CD4-positive, alpha-beta T cell (primary cell): ENCODE measurements around the gene PCDH9. TPM values are rescaled to one million over a fixed set of nuclear protein-coding genes. Genes with fewer than 3 reads are reported as not detected.

ENCODE experiments used
- ATAC-seq: fragments of 200-7000 bp; cut with Tn5 transposase; one replicate; pipeline ENCODE4 v1.10.0; 2022; ENCODE audit warnings: mild to moderate bottlenecking; ENCODE audit not compliant: poor library complexity
- CTCF ChIA-PET: fragments of 350-600 bp; sonication (Branson Sonifier 250); formaldehyde crosslinking; loops from one replicate; lab custom pipeline; 2021; ENCODE audit warnings: antibody characterized with exemption, inconsistent platforms; lab: Charles Lee
- POLR2A ChIA-PET: fragments of 350-600 bp; sonication (Branson Sonifier 250); formaldehyde crosslinking; loops from one replicate; lab custom pipeline; 2021; ENCODE audit warnings: antibody characterized with exemption, inconsistent platforms; lab: Charles Lee
- DNase-seq, 14 experiments: peaks; one replicate each; pipeline ENCODE4 v3.0.0-alpha.2; 2013 to 2020; ENCODE audit warnings: mixed read lengths in 2 of 14
- H3K27ac ChIP-seq, 2 donors: one replicate each; pipeline versions ENCODE4 v1.5.1 to v1.7.0; 2013; ENCODE audit warnings: low read length in 2 of 2, low read depth in 1 of 2, mild to moderate bottlenecking in 1 of 2
- H3K27me3 ChIP-seq, 2 experiments: 1 replicate in 1 of 2; 2 replicates in 1 of 2; pipeline versions ENCODE4 v1.6.1 to v1.7.0; 2013; ENCODE audit warnings: low read length in 2 of 2, control low read depth in 1 of 2, mild to moderate bottlenecking in 1 of 2, moderate library complexity in 1 of 2; ENCODE audit not compliant: insufficient read depth in 2 of 2, control insufficient read depth in 1 of 2
- H3K36me3 ChIP-seq: one replicate; pipeline ENCODE4 v1.6.1; 2013; ENCODE audit warnings: low read length, control low read depth; ENCODE audit not compliant: insufficient read depth
- H3K4me1 ChIP-seq: one replicate; pipeline ENCODE4 v1.6.1; 2013; ENCODE audit warnings: low read length, control low read depth; ENCODE audit not compliant: insufficient read depth
- H3K4me3 ChIP-seq: one replicate; pipeline ENCODE4 v1.5.1; 2013; ENCODE audit warnings: mild to moderate bottlenecking, low read length, moderate library complexity
- H3K9me3 ChIP-seq, 2 experiments: 1 replicate in 1 of 2; 2 replicates in 1 of 2; pipeline versions ENCODE4 v1.6.1 to v1.7.0; 2013; ENCODE audit warnings: low read length in 2 of 2, mild to moderate bottlenecking in 2 of 2, control low read depth in 1 of 2, moderate library complexity in 1 of 2; ENCODE audit not compliant: control insufficient read depth in 1 of 2, insufficient read depth in 1 of 2
- H3K27ac Mint-ChIP-seq: one replicate; pipeline ENCODE4 v1.8.0; 2020; ENCODE audit warnings: mixed read lengths
- H3K27me3 Mint-ChIP-seq: one replicate; pipeline ENCODE4 v1.8.0; 2021; ENCODE audit warnings: mixed read lengths
- H3K36me3 Mint-ChIP-seq: one replicate; pipeline ENCODE4 v1.8.0; 2021; ENCODE audit warnings: low read depth, mixed read lengths
- H3K4me1 Mint-ChIP-seq: one replicate; pipeline ENCODE4 v1.8.0; 2021; ENCODE audit warnings: low read depth, mixed read lengths
- H3K4me3 Mint-ChIP-seq: one replicate; pipeline ENCODE4 v1.8.0; 2020; ENCODE audit warnings: mild to moderate bottlenecking, mixed read lengths
- H3K9me3 Mint-ChIP-seq: one replicate; pipeline ENCODE4 v1.8.0; 2020; ENCODE audit warnings: mixed read lengths
- CTCF ChIP-seq: fragments of 200-600 bp; IDR thresholded peaks from one replicate; pipeline ENCODE4 v1.8.0; 2022; ENCODE audit warnings: antibody characterized with exemption, mild to moderate bottlenecking
- intact Hi-C, 2 experiments: fragments of 100-400 bp; cut with DNase I in 1 of 2; cut with micrococcal nuclease in 1 of 2; formaldehyde crosslinking; loops; one replicate each; pipeline versions ENCODE4 v1.15.1 to v1.9.0; 2023 to 2025; cut with DNase I, micrococcal nuclease
- total RNA-seq, 174 experiments: library from RNA in 2 of 174; stranded (reverse) in 2 of 174; gene quantifications; one replicate each; pipeline ENCODE4 v1.2.3 and lab custom pipeline; 2021 to 2026

Gene PCDH9
- total RNA-seq, 2 experiments from 2014 or later = 0.08 to 0.19 TPM

GRCh38 chr13:66927562-66927961 lies 302.6 kb downstream of the PCDH9 start:
- Mint-ChIP-seq H3K27ac (no peak overlapping the region), H3K36me3 (no peaks in the 10 kb centered on the region), H3K9me3 (no peaks in the 10 kb centered on the region), H3K4me1 (no peaks in the 10 kb centered on the region), H3K27me3 (no peaks in the 10 kb centered on the region), H3K4me3 (no peak overlapping the region)
- Histone ChIP-seq H3K9me3 (no peaks in the 10 kb centered on the region), H3K4me3 (no peak overlapping the region), H3K36me3 (no peaks in the 10 kb centered on the region), H3K27me3 (no peaks in the 10 kb centered on the region), H3K27ac (no peak overlapping the region), H3K4me1 (no peaks in the 10 kb centered on the region)
- ChIA-PET POLR2A (no interaction called here), CTCF (no interaction called here)
- no peak for TF ChIP-seq CTCF
- intact Hi-C loops = no loop called here
- no peak for ATAC-seq
- DNase-seq = no peak

DNA sequence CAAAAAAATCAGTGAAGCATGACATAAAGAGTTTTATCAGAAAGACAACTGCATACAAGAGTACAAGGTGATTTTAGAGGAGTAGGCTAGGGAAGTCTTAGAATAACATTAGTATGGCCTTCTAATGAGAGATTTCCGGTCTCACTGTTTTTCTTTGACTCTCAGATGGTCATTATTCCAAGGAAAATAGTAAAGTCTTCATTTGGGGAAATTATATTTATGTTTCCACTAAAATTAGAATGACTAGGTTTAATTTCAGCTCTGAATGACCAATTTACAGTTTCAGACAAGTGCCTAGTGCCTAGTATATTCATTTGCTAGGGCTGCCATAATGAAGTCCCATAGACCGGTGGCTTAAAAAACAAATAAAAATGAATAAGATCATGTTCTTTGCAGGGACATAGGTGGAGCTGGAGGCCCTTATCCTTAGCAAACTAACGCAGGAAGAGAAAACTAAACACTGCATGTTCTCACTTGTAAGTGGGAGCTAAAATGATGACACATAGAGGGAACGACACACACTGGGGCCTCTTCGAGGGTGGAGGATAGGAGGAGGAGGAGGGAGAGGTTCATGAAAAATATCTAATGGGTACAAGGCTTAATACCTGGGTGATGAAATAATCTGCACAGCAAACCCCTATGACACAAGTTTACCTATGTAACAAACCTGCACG lies 303.1 kb downstream of the PCDH9 start:
- H3K36me3 ChIP-seq = no peaks in the 10 kb centered on the region
- intact Hi-C loops = no loop called here
- POLR2A ChIA-PET = no interaction called here
- H3K4me3 ChIP-seq = no peak overlapping the region
- Mint-ChIP-seq H3K36me3 (no peaks in the 10 kb centered on the region), H3K27ac (no peak overlapping the region), H3K4me3 (no peak overlapping the region), H3K4me1 (no peaks in the 10 kb centered on the region), H3K27me3 (no peaks in the 10 kb centered on the region), H3K9me3 (no peaks in the 10 kb centered on the region)
- H3K9me3 ChIP-seq = no peaks in the 10 kb centered on the region
- DNase-seq = no peak
- H3K4me1 ChIP-seq = no peaks in the 10 kb centered on the region
- H3K27me3 ChIP-seq = no peaks in the 10 kb centered on the region
- CTCF ChIA-PET = no interaction called here
- no peak for ATAC-seq
- no peak overlapping the region for H3K27ac ChIP-seq
- TF ChIP-seq CTCF = no peak

DNA sequence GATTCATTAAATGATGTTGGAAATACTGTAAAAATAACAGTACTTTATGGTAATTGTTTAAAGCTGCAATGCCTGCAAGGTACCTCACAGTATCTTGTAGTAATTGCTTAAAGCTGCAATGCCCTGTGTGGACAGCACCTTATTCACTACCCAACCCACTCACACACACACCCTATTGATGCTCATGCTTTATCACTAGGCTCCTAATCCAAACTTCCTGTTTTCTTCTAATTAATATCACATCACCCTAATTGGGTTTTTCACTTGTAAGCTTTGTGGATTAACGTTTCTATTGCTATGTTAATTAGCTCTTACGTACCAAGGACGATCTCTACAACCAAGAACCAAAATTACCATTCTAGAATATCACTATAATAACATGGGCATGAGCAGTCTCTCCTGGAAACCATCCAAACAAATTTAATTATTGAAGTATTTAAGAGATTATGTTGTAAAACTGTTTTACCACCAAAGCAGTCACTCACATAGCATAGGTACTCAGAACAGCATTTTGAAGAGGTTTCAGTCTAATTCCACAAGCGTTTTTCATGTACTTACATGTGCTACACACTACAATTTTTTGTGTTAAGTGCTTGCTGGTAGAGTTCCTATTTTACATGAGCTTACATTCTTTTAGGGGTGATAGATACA lies 303.8 kb downstream of the PCDH9 start:
- no peaks in the 10 kb centered on the region for H3K36me3 Mint-ChIP-seq
- Histone ChIP-seq H3K27me3 (no peaks in the 10 kb centered on the region), H3K9me3 (no peaks in the 10 kb centered on the region), H3K27ac (no peak overlapping the region), H3K4me1 (no peaks in the 10 kb centered on the region), H3K36me3 (no peaks in the 10 kb centered on the region), H3K4me3 (no peak overlapping the region)
- TF ChIP-seq CTCF = no peak
- no peaks in the 10 kb centered on the region for H3K9me3 Mint-ChIP-seq
- no peaks in the 10 kb centered on the region for H3K27me3 Mint-ChIP-seq
- no peak overlapping the region for H3K4me3 Mint-ChIP-seq
- ChIA-PET POLR2A (no interaction called here), CTCF (no interaction called here)
- ATAC-seq = no peak
- no peaks in the 10 kb centered on the region for H3K4me1 Mint-ChIP-seq
- intact Hi-C loops = no loop called here
- no peak overlapping the region for H3K27ac Mint-ChIP-seq
- DNase-seq = no peak
